Stimulated activated CD8-positive, alpha-beta memory T cell treated with anti-CD3 and anti-CD28 coated beads, Interleukin-12 subunit alpha, Interleukin-12 subunit beta, amount 100 ng/mL, for 4 hours (primary cell): ENCODE results near the gene HOATZ.

Source experiments
- DNase-seq: peaks from one replicate; pipeline ENCODE4 v3.0.0-alpha.2; 2020; ENCODE audit warnings: low read depth

Gene HOATZ

DNA sequence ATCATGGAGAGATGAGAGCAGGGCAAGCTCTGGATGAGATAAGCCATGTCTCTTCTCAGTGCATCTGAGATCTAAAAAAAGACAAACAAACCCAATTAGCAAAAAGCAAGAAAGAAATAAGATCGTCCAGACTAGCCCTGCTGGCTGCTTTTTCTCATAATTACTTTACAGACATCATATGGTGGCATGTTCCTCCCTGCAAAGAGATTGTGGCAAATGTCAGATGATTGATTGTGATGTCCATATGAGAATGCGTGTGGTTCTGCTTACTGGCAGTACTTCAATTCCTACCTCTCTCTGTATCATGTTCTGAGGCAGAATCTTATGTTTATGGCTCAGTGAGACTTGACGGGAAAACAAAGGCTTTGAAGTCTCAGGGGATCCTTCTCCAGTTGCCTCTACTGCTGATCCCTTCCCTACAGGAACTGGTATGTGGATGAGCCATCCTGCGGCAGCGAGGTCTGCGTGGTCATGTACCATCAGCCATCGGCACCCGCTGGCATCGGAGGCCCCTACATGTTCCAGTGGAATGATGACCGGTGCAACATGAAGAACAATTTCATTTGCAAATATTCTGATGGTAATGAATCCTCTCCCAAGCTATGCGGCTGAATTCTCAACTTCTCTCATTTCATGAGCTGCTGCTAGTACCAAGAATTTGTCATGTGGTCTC lies 34.8 kb downstream of the HOATZ start:
- DNase-seq: no peak

DNA sequence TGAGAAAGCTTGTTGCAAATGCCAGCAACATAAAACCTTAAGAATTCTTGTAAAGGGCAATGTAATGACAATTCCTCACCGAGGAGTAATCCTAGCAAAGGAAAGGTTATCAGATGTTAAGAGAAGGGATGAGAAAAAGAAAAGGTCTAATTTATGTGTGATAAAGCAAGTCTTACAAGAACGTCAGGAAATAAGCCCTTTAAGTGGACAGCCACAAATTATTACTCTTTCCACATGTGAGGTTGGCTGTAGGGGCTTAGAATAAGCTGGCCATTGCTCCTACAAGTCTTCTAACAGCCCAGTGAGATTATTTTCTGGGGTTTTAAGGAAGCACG lies 35.3 kb downstream of the HOATZ start:
- DNase-seq: no peak

DNA sequence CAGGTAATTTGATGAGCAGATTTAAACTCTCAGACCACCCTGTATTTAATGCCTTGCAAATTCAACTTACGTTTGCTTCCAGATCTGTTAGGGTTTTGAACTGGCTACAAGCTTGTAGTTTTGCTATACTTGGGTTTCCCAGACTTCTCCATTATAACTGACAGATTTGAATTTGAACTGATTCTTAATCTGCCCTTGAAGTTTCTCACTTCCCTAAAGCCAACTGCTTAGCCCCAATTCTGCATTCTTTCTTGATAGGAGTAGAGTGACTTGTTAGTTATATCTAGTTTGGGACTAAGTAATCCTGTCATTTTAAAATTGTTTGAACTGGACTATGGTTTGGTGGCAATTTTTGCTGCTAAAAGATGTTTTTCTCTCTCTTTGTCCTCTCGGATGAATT lies 35.7 kb downstream of the HOATZ start:
- no peak for DNase-seq

DNA sequence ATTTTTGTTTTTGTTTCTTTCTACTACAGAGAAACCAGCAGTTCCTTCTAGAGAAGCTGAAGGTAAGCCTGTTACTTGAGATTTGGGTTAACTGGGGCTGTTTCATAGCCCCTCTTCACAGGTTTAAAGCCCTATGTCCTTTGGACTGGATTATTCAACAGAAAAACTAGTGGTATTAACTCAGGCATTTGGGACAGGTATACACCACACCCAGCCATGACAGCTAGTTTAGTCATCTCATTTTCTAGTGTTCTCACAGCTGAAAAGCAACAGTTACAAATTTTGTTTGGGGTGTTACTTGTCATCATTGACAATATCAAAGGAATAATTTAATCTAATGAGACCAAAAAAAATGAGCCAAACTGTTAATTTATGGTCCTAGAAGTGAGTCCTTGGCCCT lies 40.0 kb downstream of the HOATZ start:
- no peak for DNase-seq

DNA sequence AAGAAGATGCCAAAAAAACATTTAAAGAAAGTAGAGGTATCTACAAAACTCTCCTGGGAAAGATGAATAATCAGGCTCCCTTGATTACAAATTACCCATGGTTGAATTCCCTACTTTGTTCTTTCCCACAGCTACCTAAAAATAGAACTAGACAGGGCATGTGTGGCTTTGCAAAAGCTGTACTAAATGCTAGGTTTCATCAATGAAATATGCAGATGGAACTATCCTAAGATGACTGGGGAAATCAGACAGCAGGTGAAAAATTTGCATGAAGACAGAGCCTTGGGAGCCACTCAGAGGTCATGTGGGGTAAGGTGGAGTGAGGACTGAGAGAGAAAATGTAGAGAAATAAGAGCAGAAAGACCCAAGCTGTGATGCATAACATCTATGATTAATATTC lies 40.7 kb downstream of the HOATZ start:
- no peak for DNase-seq

DNA sequence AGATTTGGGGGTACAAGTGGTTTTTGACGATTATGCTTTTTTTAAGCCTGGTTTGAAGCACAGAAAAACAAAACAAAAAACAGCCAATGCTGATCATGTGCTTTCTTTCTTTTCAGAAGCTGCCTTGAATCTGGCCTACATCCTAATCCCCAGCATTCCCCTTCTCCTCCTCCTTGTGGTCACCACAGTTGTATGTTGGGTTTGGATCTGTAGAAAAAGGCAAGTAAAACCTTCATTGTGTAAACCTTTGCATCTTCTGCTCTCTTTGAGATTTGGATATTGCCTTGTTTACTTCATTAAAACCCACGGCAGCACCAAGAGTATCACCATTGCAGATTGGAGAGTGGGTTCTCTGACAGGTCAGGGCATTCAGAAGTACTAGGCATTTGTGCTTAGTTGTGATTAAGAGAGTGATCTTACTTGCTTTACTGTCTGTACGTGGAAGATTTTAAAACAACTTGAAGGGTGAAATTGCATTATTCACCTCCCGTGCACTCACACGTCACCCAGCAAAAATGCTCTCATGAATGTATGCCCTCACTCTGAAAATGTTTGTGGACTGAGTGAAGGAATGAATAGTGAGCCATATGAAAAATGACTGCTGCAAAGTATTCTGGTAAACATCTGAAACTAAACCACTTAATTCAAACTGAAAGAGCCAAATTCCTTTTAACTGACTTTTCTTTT lies 43.0 kb downstream of the HOATZ start:
- DNase-seq: no peak

DNA sequence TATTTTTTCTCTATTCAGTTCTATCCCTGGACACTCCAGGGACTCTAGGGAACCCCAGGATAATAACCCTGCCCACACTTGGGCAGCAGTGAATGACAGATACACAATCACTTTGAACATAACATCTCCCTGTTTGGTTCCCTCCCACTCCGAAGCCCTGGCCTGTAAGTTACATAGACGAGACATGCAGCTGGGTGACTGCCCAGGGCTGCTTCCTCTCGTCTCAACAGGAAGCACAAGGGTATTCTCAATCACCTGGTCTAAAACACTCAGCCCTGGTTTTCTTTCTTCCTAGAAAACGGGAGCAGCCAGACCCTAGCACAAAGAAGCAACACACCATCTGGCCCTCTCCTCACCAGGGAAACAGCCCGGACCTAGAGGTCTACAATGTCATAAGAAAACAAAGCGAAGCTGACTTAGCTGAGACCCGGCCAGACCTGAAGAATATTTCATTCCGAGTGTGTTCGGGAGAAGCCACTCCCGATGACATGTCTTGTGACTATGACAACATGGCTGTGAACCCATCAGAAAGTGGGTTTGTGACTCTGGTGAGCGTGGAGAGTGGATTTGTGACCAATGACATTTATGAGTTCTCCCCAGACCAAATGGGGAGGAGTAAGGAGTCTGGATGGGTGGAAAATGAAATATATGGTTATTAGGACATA lies 45.4 kb downstream of the HOATZ start:
- DNase-seq: no peak

DNA sequence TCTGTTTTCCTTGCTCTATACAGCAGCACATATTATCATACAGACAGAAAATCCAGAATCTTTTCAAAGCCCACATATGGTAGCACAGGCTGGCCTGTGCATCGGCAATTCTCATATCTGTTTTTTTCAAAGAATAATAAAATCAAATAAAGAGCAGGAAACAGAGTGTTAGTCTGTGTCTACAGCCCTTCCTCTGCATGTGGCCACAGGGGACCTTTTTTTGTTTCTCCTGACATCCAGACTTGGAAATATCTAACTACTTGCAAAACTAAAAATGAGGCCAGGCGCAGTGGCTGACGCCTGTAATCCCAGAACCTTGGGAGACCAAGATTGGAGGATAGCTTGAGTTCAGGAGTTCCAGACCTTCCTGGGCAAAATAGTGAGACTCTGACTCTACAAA lies 46.2 kb downstream of the HOATZ start:
- no peak for DNase-seq

DNA sequence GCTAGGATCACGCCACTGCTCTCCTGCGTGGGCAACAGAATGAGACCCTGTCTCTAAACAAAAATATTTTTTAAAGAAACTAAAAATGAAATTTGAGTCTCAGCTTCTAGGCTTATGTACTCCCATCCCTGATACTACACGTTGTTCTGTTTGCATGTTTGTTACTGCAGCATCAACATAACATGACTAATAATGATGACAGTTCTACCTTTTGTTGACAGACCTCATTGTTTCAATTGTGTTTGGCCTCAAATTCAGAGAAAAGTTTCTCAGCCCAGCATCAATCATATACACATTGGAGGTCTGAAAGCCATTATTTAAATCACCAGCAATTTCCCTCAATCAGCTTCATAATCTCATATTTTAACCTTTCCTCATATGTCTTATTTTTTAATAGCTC lies 46.7 kb downstream of the HOATZ start:
- DNase-seq: no peak

DNA sequence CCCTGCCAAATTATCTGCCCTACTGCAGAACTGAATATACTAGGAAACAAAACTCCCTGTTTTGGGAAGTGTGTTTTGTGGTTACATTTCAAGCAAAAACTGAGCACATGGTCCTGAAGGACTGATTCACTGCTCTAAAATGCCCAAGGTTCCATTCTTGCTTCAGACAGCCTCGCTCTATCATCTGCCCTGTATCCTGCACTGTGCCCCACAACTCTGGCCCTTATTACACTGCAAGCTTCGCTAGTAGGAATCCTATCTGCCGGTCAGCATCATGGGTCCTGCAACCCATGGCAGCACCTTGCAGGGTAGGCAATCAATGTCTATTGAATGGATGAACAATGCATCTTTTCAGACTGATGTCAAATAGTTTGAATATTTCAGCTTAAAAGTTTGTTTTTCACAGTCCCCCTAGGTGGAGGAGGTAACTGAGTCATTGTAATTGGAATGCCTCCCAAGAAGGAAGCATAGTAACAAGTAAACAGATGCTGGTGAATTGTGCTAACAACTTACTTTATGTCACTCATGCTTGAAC lies 47.3 kb downstream of the HOATZ start:
- no peak for DNase-seq

DNA sequence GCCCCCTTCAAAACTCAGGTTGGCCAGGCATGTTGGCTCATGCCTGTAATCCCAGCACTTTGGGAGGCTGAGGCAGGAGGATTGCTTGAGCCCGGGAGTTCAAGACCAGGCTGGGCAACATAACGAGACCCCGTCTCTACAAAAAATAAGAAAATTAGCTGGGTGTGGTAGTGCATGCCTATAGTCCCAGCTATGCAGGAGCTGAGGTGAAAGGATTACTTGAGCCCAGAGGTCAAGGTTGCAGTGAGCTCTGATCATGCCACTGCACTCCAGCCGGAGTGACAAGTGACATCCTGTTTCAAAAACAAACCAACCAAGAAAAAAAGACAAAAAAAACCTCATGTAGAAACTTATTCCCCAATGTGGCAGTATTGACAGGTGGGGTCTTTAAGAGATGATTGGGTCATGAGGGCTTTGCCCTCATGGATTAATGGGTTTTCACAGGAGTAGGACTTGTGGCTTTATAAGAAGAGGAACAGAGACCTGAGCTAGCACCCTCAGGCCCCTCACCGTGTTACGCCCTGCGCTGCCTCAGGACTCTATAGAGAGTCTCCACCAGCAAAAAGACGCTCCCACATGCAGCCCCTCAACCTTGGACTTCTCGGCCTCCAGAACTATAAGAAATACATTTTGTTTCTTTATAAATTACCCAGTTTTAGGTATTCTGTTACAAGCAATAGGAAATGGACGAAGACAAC lies 48.3 kb downstream of the HOATZ start:
- no peak for DNase-seq

DNA sequence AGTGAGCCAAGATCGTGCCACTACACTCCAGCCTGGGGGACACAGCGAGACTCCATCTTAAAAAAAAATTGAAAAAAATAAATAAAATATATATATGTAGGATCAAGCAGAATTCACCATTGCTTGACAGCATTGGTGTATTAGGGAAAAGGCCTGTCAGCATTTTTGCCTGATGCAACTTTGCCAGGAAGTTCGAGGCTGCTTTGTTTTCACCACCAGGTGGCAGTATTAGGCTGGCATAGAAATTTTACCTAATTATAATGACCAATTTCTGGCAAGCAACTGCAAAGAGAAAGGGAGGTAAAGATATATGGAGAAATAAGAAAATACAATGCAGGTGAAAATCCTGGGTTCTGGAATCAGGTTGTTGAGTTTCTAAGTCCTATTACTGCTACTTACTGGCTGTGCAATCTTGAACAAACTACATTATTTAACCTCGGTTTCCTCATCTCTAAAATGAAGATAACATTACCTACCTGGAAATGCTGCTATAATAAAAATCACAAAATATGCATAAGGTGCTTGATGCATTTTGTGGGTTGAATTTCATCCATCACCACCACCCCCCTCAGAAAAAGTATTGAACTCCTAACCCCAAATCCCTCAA lies 50.6 kb downstream of the HOATZ start:
- DNase-seq: peak; percentile 13

DNA sequence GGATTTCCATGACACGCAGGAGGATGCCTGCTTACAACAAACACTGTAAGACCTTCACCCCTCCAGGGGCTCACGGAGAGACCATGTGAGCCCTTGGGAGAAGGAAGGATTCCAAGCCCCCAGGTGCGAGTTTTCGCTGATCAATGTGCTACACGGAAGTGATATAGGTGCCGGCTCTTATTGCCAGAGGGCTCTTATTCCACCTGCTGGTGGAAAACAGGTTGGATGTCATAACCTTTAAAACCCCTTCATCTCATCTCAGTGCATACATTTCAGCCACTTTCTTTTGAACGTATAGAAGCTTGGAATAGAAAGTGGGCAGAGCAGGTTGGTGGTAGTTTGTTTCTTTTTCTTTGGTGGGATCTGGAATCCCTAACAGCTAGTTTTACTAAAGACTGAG lies 51.7 kb downstream of the HOATZ start:
- DNase-seq: no peak

DNA sequence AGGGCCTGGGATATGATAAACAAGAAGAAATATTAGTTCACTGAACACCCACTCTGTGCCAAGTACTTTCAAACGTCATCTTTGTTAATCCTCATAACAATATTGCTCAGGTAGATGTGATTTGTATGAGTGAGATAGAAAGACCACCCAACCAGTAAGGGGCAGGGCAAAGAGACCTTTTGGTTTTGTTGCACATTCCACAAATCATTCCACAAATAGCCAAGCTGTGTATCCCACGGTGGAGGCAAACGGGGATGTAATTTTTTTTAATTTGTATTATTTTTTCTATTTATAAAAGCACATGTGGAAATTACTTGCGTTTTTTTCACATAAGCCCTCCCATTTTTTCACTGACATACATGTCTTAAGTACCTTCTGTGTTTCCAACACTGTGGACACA lies 54.9 kb downstream of the HOATZ start:
- DNase-seq: no peak

DNA sequence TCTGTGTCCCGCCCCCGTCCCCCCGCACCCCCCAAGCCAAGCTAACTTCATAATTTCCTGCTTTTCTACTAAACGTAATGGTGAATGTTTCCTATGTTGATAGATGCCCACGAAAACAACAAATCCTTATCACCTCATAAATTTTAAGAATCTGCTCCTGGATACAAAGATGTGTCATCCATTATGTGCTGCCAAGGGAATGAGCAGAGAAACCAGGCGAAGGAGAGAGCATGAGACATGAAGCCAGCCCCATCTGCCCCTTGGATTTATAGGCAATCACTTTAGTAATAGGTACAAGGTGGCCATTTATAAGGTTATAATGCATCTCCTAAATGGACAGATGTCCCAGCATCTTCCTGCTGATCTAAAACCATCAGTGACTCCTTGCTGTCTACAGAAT lies 56.2 kb downstream of the HOATZ start:
- no peak for DNase-seq

DNA sequence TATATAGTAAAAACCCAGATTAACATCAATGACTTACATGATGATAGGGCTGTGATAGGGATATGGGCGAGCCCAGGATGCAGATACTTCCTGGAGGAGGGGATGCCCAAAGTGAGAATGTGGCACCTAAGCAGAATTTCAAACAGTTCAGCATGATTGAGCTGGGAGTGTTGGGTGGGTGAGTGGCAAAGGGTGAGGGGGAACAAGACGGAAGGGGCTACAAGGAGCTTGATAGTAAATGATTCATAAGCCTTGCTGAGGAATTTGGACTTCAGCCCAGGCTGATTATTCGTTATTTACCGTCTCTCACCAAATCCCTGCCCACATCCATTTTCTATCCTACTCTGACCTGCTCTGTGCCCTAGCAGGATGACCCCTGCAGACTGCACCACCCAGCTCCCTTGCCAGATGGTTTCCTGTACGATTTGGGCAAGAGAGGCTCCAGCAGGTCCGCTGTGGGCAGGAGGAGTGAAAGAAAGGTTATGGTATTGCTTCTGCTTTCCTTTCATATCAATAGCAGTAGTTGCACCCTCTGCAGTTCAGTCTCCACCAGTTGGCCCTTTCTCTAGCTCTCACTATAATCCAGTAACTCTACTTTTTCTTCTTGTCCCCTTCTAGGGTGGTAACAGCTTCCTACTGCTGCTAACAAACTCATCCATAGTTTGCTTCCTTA lies 57.4 kb downstream of the HOATZ start:
- DNase-seq: no peak

DNA sequence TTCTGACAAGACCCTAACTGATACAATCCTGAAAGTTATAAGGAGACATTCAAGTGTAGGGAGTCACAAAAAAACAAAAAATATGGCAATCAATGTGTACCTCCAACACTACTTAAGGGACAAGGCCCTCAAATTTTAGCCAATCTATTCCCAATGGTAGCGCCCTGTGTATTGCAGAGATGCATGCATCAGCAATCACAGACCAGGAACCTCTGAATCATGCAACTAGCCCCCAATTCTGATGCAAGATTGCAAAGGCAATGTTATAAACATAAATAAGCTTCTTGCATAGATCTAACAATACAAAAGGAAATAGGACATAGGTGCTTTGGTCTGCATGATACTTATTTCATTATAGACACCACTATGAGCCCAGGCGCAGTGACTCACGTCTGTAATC lies 58.0 kb downstream of the HOATZ start:
- no peak for DNase-seq

DNA sequence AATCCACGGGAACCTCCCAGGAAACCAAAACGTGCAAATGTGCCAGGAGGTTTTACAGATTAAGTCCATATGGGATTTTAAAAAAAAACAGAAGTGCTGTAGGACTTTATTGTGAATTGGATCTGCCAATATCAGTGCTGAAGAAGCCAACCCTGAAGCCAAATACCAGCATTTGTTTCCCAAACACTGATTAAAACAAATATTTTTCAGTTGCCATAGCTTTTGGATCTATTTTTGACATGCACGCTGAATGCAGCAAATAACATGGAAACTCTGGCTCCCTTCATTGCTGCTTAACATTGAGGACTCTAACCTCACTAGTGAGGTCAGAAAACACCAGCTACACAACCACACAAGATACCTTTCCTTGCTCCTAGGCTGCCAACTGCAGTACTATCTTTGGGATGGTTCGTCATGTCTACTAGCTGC lies 59.3 kb downstream of the HOATZ start:
- DNase-seq: no peak

DNA sequence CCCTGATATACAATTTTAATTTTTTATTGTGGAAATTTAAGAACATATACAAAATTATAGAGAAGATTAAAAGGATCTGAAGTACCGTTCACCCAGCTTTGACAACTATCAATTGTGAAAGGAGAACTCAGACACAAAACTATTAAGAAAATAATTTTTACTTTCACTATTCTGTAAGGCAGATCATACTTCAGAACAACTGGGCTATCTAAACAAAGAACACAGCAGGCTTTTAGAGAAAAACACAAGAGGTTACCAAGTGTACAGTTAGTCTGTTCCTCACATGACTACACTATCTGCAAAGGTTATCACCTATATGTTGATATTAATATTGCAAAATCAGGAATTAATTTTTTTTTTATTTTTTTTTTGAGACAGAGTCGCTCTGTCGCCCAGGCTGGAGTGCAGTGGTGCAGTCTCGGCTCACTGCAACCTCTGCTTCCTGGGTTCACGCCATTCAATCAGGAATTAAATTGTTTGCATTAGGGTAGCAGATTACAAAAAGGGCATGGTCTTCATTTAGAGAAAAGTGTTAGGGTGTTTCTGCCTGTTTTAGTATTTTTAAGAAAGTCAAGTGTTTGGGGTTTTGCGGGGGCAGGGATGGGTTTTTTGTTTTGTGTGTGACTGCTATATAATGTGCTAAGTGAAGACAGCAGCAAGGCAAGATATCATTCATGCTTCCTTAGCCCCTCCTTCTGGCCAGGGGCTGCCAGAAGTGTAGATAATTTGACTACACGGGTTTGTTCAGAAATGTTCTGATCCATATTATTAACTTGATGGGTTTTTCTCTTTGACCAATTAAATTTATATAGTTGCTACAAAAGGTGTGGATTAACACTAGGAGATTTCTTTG lies 60.0 kb downstream of the HOATZ start:
- no peak for DNase-seq

DNA sequence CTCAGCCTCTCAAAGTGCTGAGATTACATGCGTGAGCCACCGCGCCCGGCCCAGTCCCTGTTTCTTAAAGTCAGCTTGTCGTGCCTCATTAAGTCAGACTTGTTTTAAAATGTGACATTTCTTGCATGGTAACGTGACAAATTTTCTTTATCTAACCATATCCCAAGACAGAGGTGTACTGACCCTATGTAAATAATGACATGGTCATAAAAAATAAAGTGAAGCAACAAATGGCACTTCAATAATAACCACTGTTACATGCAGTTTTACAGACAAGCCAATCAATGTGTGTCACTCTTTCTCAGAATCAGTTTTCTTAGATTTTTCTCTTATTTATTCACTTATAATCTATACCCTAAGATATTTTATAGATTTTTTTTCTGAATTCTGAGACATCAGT lies 61.2 kb downstream of the HOATZ start:
- no peak for DNase-seq

DNA sequence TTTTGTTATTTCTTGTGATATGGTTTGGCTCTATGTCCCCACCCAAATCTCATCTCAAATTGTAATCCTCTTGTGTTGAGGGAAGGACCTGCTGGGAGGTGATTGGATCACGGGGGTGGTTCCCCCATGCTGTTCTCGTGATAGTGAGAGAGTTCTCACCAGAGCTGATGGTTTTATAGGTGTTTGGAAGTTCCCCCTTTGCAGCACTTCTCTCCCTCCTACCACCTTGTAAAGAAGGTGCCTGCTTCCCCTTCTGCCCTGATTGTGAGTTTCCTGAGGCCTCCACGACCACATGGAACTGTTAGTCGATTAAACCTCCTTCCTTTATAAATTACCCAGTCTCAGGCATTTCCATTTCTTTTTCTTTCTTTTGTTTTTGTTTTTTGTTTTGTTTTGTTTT lies 63.2 kb downstream of the HOATZ start:
- DNase-seq: no peak
